Pericardium fibroblast (primary cell): ENCODE results near the gene CHRM3. TPM values are rescaled to one million over a fixed set of nuclear protein-coding genes. Genes with fewer than 3 reads are reported as not detected.

Source experiments
- total RNA-seq: library from RNA; depleted of rRNA; stranded (reverse); fragments of >200 nt; gene quantifications from 2 replicates; pipeline ENCODE4 v1.2.3, GENCODE V29; 2015

The CHRM3 gene
- 0.09 and 0.12 TPM in 2 replicates for total RNA-seq

GRCh38 chr1:239386453-239387303, at the start of gene CHRM3:
TSS of gene CHRM3 (plus strand) at chr1:239386568. CDS start at chr1:239907452, 520,884 bp downstream.

